ENCODE results near the gene FBH1. TPM values are rescaled to one million over a fixed set of nuclear protein-coding genes. Genes with fewer than 3 reads are reported as not detected.

FBH1 gene
- total and polyA plus RNA-seq, 10 of the 15 experiments (the other 5 are each of a cell fraction or from before 2014, with no cell fraction given): 6.1 to 67.6 (median 47.2) TPM

DNA sequence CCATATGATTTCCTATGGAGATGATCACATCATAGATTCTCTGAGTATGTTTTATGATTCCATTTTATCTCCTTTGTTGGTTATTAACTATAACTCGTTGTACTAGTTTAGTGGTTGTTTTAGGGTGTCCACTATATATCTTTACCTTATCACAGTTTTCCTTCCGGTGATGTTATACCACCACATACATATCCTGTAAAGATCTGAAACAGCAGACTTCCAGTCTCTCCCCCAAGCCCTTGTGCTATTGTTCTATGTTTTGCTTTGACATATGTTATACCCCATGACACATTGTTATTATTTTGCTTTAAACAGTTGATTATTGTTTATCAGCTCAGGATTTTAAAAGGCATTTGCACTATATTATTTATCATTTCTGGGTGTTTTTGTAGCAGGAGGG lies 80.0 kb downstream of the FBH1 start (continued):
- TF ChIP-seq, protein P1, sequence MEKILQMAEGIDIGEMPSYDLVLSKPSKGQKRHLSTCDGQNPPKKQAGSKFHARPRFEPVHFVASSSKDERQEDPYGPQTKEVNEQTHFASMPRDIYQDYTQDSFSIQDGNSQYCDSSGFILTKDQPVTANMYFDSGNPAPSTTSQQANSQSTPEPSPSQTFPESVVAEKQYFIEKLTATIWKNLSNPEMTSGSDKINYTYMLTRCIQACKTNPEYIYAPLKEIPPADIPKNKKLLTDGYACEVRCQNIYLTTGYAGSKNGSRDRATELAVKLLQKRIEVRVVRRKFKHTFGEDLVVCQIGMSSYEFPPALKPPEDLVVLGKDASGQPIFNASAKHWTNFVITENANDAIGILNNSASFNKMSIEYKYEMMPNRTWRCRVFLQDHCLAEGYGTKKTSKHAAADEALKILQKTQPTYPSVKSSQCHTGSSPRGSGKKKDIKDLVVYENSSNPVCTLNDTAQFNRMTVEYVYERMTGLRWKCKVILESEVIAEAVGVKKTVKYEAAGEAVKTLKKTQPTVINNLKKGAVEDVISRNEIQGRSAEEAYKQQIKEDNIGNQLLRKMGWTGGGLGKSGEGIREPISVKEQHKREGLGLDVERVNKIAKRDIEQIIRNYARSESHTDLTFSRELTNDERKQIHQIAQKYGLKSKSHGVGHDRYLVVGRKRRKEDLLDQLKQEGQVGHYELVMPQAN (conservative IDR thresholded peaks at IDR 0.05): no peak
- TF ChIP-seq PAX5 (IDR thresholded peaks at IDR 0.05; ENCODE audit: borderline replicate concordance, low read depth, low read length) (no peak), KLF5 (IDR thresholded peaks at IDR 0.05; ENCODE audit: partially characterized antibody) (no peak), RUNX3 (IDR thresholded peaks at IDR 0.05; ENCODE audit: low read length) (no peak), RFX5 (IDR thresholded peaks at IDR 0.05; ENCODE audit: low read depth, low read length) (no peak), ELK1 (IDR thresholded peaks at IDR 0.05; ENCODE audit: low read depth, low read length) (no peak), CEBPB (IDR thresholded peaks at IDR 0.05; ENCODE audit: borderline replicate concordance in 1 of 2, low read depth in 2 of 2, low read length in 2 of 2) (no peak), POLR2AphosphoS2 (IDR thresholded peaks at IDR 0.05; ENCODE audit: low read depth, low read length) (no peak)
- TF ChIP-seq, protein P2, sequence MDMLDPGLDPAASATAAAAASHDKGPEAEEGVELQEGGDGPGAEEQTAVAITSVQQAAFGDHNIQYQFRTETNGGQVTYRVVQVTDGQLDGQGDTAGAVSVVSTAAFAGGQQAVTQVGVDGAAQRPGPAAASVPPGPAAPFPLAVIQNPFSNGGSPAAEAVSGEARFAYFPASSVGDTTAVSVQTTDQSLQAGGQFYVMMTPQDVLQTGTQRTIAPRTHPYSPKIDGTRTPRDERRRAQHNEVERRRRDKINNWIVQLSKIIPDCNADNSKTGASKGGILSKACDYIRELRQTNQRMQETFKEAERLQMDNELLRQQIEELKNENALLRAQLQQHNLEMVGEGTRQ (IDR thresholded peaks at IDR 0.05; ENCODE audit: borderline replicate concordance, low read depth, low read length): no peak
- TF ChIP-seq, protein P3, sequence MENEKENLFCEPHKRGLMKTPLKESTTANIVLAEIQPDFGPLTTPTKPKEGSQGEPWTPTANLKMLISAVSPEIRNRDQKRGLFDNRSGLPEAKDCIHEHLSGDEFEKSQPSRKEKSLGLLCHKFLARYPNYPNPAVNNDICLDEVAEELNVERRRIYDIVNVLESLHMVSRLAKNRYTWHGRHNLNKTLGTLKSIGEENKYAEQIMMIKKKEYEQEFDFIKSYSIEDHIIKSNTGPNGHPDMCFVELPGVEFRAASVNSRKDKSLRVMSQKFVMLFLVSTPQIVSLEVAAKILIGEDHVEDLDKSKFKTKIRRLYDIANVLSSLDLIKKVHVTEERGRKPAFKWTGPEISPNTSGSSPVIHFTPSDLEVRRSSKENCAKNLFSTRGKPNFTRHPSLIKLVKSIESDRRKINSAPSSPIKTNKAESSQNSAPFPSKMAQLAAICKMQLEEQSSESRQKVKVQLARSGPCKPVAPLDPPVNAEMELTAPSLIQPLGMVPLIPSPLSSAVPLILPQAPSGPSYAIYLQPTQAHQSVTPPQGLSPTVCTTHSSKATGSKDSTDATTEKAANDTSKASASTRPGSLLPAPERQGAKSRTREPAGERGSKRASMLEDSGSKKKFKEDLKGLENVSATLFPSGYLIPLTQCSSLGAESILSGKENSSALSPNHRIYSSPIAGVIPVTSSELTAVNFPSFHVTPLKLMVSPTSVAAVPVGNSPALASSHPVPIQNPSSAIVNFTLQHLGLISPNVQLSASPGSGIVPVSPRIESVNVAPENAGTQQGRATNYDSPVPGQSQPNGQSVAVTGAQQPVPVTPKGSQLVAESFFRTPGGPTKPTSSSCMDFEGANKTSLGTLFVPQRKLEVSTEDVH (IDR thresholded peaks at IDR 0.05; ENCODE audit: low read depth, partially characterized antibody): no peak
- TF ChIP-seq, protein P4, sequence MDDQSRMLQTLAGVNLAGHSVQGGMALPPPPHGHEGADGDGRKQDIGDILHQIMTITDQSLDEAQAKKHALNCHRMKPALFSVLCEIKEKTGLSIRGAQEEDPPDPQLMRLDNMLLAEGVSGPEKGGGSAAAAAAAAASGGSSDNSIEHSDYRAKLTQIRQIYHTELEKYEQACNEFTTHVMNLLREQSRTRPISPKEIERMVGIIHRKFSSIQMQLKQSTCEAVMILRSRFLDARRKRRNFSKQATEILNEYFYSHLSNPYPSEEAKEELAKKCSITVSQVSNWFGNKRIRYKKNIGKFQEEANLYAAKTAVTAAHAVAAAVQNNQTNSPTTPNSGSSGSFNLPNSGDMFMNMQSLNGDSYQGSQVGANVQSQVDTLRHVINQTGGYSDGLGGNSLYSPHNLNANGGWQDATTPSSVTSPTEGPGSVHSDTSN (IDR thresholded peaks at IDR 0.05; ENCODE audit: insufficient replicate concordance, low read depth, low read length): no peak

All from GM12878 (cell line).